GM12801 (cell line): ENCODE data around the gene TMPO.

Experiments
- TF ChIP-seq, protein P1 (sequence below): IDR thresholded peaks from one replicate; pipeline ENCODE4 v1.5.1; 2011; ENCODE audit warnings: control low read depth; ENCODE audit not compliant: insufficient read length; ENCODE audit errors: extremely low read depth

Gene TMPO

DNA sequence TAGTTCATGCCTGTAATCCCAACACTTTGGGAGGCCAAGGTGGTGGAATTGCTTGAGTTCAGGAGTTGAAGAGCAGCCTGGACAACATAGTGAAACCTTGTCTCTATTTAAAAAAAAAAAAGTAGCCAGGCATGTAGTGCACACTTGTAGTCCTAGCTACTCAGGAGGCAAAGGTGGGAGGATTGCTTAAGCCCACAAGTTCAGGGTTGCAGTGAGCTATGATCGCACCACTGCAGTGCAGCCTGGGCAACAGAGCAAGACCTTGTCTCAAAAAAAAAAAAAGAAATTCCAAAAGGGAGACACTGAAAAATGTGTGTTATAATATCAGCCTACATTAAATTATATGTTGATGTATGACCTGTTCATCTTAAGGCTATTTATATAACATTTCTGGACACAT, 14.7 kb downstream of the TMPO start:
- TF ChIP-seq, protein P1, sequence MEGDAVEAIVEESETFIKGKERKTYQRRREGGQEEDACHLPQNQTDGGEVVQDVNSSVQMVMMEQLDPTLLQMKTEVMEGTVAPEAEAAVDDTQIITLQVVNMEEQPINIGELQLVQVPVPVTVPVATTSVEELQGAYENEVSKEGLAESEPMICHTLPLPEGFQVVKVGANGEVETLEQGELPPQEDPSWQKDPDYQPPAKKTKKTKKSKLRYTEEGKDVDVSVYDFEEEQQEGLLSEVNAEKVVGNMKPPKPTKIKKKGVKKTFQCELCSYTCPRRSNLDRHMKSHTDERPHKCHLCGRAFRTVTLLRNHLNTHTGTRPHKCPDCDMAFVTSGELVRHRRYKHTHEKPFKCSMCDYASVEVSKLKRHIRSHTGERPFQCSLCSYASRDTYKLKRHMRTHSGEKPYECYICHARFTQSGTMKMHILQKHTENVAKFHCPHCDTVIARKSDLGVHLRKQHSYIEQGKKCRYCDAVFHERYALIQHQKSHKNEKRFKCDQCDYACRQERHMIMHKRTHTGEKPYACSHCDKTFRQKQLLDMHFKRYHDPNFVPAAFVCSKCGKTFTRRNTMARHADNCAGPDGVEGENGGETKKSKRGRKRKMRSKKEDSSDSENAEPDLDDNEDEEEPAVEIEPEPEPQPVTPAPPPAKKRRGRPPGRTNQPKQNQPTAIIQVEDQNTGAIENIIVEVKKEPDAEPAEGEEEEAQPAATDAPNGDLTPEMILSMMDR = no peak

DNA sequence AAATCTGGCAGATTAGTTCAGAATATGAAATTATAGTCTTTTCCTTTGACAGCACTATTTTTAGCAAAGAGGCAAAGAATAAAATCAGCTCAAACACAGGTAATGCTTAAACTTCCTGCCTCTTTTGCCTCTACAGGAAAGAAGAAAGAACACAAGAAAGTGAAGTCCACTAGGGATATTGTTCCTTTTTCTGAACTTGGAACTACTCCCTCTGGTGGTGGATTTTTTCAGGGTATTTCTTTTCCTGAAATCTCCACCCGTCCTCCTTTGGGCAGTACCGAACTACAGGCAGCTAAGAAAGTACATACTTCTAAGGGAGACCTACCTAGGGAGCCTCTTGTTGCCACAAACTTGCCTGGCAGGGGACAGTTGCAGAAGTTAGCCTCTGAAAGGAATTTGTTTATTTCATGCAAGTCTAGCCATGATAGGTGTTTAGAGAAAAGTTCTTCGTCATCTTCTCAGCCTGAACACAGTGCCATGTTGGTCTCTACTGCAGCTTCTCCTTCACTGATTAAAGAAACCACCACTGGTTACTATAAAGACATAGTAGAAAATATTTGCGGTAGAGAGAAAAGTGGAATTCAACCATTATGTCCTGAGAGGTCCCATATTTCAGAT, 17.4 kb downstream of the TMPO start:
- TF ChIP-seq, protein P1 = no peak

GRCh38 chr12:98533723-98534251, 18.4 kb downstream of the TMPO start:
- TF ChIP-seq, protein P1 = no peak

DNA sequence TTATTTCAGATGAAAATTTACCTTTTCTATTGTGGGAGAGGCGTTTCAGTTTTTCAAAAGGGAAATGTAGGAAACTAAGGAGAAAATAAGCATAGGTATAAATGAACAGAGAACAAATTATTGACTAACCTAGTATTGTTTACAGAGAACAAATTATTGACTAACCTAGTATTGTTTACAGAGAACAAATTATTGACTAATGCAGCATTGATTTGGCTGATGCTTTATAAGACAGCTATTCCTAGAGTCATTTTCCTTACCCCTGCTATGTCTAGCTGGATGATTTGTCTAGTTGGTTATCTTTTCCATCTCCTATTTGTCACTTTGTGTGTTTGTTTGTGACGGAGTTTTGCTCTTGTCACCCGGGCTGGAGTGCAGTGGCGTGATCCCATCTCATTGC, 22.6 kb downstream of the TMPO start:
- TF ChIP-seq, protein P1 = no peak

GRCh38 chr12:98543701-98544100, 28.3 kb downstream of the TMPO start:
- TF ChIP-seq, protein P1 = no peak

DNA sequence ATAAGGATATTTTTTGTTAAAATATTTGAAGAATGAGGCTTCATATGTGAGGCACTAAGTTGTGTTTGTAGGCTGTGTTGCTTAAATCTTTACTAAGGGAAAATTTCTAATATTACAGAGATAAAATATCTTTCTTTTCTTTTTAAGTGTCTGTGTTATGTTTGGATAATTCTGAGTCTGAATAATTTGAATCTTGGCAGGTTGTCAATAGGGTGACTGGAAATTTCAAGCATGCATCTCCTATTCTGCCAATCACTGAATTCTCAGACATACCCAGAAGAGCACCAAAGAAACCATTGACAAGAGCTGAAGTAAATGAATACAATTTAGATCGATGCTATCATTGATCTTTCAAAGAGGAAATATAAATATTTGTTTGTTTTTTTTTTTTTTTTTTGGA, 29.4 kb downstream of the TMPO start:
- TF ChIP-seq, protein P1 = no peak

DNA sequence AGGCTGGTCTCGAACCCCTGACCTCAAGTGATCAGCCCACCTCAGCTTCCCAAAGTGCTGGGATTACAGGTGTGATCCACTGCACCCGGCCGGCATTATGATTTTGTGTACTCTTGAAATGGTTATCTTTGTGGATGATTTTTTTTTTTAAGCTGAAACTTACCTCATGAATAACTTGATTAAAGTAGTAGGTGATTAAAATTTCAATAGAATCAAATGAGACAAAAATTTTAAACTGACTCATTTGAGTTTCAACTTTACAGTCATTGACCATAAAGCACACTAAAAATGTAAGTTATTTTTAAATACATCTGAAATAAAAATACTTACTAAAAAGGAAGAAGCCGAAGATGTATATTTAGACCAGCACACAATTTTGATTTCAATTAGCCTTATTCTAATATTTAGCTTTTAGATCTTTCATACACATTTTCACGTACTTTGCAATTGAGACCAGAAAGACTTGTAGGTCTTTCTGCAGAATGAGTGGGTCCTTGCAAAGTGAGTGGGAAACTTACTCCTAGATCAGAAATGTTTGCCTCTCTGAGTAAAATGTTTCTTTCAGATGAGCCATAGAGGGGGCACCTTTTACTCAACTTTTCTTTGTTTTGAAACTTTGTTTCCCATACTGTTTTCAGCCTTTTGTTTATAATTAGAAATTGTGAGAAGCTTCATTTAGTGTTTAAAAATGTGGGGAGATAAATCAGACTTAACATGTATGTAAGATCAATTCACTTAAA, 34.2 kb downstream of the TMPO start:
- TF ChIP-seq, protein P1 = no peak
